PC-3 (cell line): ENCODE results near the gene SPON2.

Experiments
- EZH2 ChIP-seq: fragments of 300-600 bp; sonication (generic); IDR thresholded peaks from one replicate; pipeline ENCODE4 v1.6.1; 2017; ENCODE audit warnings: antibody characterized with exemption, mild to moderate bottlenecking, low read length; ENCODE audit not compliant: unreplicated experiment
- TF ChIP-seq, protein P1 (sequence below): fragments of 300-600 bp; sonication (generic); conservative IDR thresholded peaks from 2 replicates; pipeline ENCODE4 v1.5.1; 2017; ENCODE audit warnings: antibody characterized with exemption, low read depth, mild to moderate bottlenecking, low read length

- TF ChIP-seq, protein P1, sequence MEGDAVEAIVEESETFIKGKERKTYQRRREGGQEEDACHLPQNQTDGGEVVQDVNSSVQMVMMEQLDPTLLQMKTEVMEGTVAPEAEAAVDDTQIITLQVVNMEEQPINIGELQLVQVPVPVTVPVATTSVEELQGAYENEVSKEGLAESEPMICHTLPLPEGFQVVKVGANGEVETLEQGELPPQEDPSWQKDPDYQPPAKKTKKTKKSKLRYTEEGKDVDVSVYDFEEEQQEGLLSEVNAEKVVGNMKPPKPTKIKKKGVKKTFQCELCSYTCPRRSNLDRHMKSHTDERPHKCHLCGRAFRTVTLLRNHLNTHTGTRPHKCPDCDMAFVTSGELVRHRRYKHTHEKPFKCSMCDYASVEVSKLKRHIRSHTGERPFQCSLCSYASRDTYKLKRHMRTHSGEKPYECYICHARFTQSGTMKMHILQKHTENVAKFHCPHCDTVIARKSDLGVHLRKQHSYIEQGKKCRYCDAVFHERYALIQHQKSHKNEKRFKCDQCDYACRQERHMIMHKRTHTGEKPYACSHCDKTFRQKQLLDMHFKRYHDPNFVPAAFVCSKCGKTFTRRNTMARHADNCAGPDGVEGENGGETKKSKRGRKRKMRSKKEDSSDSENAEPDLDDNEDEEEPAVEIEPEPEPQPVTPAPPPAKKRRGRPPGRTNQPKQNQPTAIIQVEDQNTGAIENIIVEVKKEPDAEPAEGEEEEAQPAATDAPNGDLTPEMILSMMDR, result no peak
- no peak for TF ChIP-seq EZH2
These were observed 44.5 kb upstream of the SPON2 start for GRCh38 chr4:1216869-1217294.
